22Rv1 (cell line): ENCODE results near the gene RET.

ENCODE experiments used
- ZFX ChIP-seq: fragments of 450-650 bp; IDR thresholded peaks from 2 replicates; pipeline ENCODE4 v1.6.1; 2017; ENCODE audit warnings: antibody characterized with exemption, borderline replicate concordance
- TF ChIP-seq, protein P1 (sequence below): fragments of 450-650 bp; IDR thresholded peaks from 2 replicates; pipeline ENCODE4 v1.5.1; 2017; ENCODE audit warnings: mild to moderate bottlenecking

DNA sequence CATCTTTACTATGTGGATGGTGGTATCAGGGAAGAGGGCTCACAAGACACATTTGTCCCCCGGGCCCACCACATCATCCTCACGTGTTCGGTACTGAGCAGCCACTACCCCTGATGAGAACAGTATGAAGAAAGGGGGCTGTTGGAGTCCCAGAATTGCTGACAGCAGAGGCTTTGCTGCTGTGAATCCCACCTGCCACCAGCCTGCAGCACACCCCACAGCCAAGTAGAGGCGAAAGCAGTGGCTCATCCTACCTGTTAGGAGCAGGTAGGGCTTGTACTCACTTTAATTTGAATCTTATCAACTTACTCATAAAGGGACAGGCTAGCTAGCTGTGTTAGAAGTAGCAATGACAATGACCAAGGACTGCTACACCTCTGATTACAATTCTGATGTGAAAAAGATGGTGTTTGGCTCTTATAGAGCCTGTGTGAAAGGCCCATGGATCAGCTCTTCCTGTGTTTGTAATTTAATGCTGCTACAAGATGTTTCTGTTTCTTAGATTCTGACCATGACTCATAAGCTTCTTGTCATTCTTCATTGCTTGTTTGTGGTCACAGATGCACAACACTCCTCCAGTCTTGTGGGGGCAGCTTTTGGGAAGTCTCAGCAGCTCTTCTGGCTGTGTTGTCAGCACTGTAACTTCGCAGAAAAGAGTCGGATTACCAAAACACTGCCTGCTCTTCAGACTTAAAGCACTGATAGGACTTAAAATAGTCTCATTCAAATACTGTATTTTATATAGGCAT, 52.3 kb downstream of the RET start:
- TF ChIP-seq ZFX = no peak
- TF ChIP-seq, protein P1, sequence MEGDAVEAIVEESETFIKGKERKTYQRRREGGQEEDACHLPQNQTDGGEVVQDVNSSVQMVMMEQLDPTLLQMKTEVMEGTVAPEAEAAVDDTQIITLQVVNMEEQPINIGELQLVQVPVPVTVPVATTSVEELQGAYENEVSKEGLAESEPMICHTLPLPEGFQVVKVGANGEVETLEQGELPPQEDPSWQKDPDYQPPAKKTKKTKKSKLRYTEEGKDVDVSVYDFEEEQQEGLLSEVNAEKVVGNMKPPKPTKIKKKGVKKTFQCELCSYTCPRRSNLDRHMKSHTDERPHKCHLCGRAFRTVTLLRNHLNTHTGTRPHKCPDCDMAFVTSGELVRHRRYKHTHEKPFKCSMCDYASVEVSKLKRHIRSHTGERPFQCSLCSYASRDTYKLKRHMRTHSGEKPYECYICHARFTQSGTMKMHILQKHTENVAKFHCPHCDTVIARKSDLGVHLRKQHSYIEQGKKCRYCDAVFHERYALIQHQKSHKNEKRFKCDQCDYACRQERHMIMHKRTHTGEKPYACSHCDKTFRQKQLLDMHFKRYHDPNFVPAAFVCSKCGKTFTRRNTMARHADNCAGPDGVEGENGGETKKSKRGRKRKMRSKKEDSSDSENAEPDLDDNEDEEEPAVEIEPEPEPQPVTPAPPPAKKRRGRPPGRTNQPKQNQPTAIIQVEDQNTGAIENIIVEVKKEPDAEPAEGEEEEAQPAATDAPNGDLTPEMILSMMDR = no peak
